ENCODE measurements around the gene ETAA1.

Gene ETAA1

DNA sequence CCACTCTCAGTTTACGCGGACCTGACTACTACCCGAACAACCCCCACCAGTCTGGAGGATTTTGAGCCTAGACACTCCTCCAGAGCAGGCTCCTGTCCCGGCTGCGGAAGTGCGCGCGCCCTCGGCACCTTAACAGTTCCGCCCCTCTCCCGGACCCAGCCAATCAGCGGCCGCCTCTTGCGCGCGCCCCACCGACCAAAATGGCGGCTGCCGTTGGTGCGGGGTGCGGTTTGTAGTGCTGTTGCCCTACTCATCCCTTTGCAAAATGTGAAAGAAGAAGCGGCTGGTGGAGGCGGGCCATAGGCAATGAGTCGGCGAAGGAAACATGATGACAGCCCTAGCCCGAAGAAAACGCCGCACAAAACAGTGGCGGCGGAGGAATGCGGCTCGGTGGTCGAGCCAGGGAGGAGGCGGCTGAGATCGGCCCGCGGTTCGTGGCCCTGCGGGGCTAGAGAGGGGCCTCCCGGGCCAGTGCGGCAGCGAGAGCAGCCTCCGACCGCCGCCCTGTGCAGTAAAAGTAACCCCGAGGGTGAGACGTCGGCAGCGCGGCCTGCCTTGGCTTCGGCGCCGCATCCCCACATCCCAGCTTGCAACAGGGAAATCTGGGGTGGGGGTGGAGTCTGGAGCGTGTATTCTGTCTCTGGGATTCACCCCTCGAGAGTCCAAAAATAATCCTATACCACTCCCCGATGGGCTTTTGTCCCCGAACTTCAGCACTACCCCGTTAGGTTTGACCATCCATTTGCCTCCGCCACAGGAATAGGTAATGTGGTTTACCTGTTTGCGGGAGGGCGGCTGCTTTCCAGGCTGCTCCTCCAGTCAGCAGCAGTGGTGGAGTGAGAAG lies at the start of gene ETAA1:
Gene ETAA1 (plus strand): TSS at position 191 of the 844 bp plus-strand sequence. CDS start 116 bp downstream, at position 307.
- peak; percentile 91 to 94 for DNase-seq

DNA sequence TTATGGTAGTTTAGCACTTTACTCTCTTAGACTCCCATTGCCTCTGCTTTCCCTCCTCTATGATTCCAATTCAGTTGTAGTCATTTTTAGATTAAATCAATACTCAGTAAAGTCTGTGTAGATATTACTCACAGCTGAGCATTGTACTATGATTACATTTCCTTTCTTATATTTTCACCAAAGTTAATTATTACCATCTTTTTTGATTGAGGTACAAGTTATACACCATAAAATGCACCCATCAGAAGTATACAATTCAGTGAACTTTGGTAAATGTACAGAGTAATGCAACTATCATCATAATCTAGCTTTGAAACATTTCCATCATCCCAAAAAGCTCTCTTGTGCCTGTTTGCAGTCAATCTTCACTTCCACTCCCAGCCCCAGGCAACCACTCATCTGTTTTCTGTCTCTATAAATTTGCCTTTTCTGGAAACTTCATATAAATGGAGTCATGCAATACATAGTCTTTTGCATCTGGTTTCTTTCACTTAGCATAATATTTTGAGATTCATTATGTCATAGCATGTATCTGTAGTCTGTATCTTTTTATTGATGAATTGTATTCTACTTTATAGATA lies 30.2 kb upstream of the ETAA1 start:
- no peak for DNase-seq

DNA sequence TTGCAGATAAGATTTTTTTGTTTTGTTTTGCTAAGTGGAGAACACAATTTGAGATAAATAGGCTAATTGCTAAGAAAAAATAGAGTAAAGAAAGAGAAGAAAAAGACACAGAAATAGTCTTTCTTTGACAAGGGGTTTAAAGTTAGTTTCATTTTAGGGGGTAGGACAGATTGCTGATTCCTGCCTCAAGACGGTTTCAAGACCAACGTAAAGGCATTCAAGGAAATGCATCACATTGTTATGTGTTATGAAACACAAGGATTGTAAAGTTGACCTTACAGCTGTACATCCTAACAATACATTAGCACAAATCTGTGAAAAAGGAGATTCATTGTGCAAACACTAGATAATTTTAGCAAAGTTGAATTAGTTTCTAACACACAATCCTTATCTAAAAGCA lies 22.7 kb upstream of the ETAA1 start:
- no peak for DNase-seq

DNA sequence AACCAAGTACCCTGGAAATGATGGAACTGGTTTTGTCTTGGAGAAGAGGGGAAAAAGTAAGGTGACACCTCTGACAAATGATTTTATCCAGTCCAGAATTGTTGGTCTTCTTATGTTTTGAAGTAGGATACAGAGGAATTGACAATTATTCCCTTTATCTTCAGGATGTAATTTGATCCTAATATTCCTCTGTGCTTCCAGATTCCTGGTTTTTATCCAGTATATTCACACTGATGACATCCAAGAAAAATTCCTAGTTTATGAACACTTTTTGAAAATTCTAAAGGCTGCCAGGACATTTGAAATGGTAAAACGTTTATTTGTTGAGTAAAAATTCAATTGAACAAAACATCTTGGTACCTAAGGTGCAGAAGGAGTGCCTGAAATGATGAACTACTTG lies 22.2 kb upstream of the ETAA1 start:
- no peak for DNase-seq

DNA sequence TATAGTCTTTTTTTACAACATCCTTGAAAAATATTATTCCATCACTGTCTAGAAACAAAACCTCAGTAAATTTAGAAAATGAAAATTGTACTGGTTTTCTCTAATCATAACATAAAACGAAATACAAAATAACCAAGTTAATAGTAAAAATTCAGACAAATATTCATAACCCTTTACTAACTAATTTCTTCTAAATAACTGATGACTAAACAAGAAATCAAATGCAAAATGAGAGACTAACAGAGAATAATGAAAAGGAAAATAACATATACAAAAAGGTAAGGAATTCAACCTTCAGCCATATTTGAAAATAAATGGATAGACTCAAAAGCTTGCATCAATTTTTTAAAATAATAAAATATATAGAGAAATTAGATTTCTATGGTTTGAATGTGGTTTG lies 18.6 kb upstream of the ETAA1 start:
- DNase-seq: no peak

DNA sequence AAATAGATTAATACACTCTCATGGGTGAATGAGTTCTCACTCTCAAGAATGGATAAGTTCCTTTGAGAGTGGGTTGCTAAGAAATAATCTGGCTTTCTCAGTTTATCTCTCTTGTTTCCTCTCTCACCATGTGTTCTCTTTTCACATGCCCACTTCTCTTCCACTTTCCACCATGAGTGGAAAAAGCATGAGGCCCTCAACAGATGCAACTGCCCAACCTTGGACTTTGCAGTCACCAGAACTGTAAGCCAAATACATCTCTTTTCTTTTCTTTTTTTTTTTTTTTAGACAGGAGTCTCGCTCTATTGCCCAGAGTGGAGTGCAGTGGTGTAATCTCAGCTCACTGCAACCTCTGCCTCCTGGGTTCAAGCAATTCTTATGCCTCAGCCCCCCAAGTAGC lies 18.1 kb upstream of the ETAA1 start:
- DNase-seq: no peak

DNA sequence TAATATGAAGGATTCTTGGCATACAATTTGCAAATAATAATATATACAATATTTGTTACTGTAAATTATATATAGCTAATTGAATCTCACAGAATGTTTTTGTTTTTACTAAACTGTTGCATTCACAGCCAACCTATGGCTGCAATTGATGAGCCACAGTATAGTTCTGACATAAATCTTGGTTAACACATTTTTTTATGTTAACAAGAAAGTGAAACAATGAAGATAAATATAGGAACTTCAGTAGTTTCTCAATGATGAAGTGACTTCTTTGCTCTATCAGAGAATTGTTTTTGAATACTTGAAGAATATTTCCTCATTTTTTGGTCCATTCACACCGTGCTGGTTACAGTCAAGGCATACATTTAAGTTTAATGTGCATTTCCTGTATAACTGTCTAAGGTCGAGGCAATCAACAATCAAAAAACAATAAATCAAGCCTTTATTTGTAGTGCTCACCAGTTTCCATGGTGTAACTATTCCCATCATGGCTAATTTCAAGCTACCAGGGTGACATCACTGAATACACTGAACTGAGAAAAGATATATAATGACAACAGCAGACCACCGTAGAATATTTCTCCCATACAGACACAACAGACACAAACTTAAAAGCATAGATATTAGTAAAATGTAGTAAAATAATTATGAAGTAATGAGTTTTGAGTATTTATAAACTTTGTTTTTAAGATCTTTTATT lies 12.9 kb upstream of the ETAA1 start:
- DNase-seq: no peak

DNA sequence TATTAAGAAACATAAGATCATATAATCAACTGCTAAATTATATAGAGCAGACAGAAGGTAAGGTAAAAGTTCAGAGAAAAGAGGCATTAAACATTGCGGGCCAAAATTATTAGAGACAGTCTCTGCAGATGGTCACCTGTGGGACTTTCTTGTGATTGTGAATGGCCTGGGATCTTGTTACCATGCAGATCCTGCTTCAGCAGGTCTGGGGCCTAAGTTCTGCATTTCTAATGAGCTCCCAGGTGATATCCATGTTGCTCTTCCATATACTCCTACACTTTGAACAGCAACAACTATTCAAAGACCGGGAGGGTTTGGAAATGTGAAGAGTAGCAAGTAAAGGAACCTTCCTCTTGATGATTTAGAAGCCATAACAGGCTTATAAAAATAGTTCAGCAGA lies 8.5 kb upstream of the ETAA1 start:
- no peak for DNase-seq

DNA sequence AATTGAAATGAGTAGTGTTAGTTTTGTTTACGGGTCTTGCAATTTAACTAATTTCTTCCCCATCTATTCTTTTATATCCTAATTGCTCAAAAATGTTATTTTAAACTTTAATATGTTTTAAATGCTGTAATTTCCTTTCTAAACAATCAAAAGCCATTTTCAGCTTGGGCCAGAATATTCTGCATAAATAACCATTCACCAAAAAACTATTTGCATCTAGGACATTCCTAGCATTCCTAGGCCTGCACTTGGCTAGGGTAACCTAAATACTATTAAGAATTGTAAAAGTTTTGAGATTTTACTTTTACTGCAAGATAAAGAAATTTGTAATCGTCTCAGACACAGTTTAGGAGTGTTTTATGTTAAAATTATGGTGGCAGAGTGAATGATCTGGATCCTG lies 7.8 kb upstream of the ETAA1 start:
- no peak for DNase-seq

DNA sequence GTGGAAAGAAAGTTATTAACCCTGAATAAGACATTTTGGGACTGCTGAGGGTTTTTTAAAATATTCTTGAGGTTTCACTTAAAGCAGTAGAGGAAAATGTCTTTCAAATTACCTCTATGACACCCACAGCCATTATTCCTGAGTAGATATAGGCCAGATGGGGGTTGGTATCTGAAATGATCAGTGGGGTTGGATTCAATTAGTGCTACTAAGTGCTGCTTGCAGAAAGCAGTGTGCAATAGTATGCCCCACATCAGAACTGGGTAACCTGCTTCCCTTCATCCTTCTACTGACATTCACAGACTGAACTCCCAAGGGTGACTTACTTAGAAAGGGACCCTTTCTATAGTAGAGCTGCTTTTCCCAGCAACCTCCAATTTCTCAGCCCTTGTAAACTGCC lies 7.3 kb upstream of the ETAA1 start:
- DNase-seq: no peak

DNA sequence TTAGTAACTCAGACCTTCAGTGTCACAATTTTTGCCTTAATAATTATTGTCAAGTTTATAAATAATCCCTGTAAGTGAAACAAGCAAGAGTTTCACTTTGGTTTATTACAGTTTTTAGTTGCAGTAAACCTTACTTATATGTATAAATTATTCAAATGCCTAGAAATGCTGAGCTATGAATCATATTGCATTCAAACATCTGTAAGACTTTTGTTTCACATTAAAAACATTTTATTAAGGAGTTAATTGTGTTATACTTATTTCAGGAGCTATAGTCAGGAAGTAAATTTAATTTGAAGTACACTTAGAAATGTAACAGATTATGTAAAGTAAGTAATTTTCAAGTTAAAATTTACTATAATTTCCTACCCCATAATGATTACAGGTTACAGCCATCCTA lies 3.9 kb upstream of the ETAA1 start:
- no peak for DNase-seq

DNA sequence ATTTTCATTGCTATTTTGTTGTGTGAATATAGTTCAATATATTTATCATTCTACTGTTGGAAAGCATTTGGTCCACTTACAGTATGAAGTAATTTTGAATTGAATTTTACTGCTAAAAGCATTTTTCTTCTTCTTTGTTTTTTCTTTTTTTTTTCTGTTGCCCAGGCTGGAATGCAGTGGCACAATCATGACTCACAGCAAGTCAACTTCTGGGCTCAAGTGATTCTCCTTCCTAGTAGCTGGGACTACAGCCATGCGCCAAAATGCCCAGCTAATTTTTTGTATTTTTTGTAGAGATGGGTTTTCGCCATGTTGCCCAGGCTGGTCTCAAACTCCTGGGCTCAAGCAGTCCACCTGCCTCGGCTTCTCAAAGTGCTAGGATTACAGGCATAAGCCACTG lies 2.4 kb upstream of the ETAA1 start:
- DNase-seq: no peak

DNA sequence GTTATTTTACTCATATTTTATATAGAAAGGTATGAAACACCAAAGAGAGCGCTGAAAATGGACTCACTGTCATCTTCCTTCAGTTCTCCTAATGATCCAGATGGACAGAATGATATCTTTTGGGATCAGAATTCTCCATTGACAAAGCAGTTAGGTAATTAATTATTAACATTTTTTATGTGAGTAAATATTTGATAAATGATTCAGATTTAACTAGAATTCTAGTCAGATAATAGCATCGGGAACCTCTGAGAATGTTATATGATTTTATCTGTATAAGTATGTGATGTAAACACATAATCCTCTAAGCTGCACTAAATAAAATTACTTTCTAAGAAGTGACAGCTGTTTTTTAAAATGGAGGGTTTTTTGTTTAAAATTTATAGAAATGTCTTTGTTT lies 2.0 kb downstream of the ETAA1 start:
- no peak for DNase-seq

DNA sequence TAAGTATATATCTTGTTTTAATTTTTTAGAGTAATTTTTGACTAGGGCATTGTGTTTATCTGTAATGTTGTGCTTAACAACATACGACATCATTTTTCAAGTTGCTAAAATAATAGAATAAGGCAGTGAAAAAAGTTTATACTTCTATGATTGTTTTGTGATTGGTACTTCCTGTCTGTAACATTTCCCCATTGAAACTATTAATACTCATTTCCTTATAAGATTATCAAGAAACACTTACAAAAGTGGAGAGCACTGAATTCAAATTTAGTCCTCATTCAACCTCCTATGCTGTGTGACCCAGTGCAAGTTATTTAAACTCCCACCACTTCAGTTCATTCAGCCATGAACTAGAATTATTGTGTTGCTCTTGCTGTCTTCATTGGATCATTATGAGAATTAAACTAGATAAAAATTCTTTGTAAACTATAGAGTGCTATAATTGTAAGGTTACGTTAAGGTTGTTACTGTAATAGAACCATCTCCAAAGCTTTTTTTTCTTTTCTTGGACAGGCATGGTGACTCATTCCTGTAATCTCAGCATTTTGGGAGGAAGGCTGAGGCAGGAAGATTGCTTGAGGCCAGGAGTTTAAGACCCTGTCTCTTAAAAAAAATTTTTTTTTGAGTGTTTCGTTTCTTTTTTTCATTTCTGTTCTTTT lies 2.8 kb downstream of the ETAA1 start:
- DNase-seq: no peak

DNA sequence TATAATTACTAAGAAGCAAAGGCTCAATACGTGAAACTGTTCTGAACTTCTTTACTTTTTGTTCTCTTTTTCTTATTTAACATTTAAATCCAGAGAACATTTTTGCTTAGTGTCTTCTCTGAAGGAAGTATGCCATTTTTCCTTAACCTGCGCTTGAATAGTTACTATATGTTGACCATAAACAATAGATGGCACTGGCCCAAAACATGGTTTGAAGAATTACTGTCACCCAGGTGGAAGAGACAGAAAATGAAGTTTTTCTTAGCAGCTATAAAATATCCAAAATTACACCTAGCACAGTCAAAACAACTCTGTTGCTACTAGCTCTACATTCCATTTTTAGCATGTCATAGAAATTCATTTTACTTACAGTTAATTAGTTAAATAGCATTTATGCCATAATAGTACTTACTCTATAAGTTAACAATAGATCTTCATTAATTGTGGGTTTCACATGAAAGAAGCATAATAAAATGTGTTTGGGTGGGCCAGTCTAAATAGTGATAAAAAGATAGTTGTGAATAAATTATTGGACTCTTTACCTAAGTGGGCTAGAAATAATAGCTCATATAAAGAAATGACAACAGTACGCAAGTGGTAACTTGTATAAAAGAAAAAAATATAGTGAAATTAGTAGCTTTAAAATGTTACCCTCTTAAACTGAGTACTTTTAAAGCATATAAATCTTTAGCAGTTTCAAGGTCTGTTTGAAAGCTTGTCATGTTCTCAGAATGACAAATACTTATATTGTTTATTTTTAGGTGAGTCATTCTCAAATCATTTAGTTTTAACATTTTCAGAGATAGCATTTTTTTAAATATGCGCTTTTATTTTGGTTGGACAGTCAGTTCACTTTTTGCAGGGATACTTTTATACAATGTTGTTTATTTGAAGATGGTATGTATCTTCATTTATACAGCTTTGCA lies 3.7 kb downstream of the ETAA1 start:
- DNase-seq: no peak

DNA sequence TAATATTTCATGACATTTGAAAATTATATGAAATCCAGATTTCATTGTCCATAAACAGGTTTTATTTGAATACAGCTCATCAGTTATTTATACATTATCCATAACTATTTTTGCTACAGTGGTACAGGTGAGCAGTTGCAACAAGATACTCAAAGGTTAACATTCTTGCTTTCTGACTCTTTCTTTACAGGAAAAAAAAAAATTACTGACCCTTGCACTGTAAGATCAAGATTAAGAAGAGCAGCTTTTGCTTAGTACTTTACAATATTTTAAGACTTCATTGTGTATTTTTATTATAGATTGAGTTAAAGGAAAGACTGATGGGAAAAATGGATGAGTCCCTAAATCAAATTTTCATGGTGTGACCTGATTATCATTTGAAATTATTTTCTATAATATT lies 11.2 kb downstream of the ETAA1 start:
- DNase-seq: no peak

DNA sequence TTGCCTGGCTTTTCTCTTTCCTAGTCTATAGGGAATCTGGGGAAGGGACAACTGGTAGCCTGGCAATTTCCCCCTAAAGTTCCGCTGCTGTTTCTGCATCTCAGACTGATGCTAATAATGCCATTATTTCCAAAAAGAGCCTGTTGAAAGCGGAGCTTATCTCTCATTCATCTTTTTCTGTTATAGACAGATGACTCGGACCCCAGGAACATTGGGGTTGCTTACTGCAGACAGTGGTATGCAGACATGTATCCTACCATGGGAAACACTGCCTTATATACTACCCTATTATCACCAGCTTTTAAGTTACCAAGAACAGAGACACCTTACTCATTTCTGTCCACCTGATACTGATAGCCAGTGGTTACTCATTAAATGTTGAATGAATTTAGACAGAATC lies 15.3 kb downstream of the ETAA1 start:
- DNase-seq: no peak

DNA sequence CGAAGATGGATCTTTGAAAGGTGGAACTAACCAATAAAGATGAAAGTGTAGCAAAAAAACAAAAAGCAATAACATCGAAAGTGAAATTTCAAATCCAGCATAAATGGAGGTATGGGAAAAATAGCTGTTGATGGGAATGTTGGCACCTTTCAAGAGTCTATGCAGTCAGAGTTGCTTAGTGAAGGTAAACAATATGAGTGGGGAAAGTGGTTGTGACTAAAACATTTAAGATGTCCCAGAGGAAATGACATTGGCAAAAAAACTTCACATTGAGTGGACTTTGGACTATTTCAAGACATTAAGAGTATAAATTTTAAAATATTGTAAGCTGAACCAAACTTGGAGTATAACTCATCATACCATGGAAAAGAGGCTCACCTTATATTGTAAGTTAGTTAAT lies 17.7 kb downstream of the ETAA1 start:
- DNase-seq: no peak

DNA sequence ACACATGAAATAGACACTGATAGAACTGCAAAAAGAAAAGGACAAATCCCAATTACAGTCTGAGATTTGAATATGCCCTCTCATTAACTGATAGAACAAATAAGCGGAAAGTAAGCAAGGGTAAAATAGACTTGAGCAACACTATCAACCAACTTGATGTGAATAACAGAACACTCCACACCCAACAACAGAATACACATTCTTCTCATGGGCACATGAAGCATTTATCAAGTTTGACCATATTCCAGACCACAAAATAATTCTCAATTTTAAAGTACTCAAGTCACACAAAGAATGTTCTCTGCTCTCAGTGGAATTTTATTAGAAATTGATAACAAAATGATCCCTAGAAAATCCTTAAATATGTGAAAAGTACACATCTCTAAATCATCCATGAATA lies 19.0 kb downstream of the ETAA1 start:
- DNase-seq: no peak

DNA sequence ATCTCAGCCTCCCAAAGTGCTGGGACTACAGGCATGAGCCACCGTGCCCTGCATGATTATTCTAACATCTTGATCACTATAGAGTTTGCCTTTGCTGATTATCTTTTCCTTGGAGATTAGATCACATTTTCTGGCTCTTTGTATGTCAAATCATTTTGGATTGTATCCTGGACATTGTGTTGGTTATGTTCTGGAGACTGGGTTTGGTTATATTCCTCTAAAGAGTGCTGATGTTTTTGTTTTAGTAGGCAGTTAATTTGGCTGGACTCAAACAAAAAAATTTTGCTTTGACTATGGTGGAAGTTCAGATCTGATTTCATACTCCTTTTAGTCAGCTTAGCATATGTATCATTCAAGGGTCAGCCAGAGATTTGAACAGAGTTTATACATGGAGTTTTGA lies 26.4 kb downstream of the ETAA1 start:
- no peak for DNase-seq

DNA sequence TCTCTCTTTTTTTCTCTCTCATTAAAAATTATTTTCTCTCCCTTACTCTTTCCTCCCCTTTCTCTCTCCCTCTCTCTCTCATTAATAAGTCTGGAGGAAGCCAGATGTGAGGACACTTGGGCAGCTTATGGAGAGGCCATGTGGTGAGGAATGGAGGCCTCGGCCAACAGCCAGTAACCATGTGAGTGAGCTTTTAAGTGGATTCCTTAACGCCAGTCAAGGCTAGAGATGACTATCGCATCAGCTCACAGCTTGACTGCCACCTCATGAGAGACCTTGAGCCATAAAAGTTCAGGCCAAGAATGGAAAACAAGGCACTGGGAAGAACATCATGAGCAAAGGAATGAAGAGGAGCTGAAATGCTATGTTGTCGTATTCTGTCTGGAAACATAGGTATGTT lies 39.1 kb downstream of the ETAA1 start:
- DNase-seq: no peak

DNA sequence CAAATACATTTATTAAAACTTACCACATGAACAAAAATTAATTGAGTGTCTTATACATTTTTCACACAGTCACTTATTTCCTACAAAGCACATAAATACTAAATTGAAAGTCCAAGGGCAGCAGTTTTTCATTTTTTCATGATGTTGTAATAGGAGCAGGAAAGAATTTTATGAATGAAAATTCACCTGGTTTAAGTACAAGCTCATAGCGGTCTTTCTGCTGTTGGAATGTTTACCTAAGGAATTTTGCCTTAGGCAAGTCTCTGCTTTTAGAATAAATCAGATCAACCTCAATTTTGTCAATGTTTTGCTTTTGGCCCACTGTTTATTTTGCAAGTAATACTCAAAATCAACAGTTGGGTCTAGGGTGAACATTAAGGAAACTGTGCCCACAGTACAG lies 40.0 kb downstream of the ETAA1 start:
- DNase-seq: no peak

DNA sequence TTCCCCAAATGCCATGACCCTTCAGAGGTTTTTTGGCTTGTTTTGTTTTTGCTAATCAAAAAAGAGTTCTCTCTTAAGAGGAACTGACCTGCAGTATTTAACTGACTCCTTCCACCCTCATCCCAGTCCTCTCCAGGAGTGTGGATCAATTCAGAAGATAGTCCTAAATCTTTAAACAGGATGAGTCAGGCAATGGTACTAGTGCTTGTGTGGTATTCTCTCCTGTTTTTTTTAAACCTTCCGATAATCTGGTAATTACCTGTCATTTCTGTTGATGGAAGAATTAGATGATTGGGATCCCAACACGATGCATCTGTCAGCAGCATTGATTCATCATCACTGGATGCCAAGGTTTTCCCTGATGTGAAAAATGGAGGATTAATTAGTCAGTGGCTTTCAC lies 41.2 kb downstream of the ETAA1 start:
- DNase-seq: no peak

Data from stimulated activated CD4-positive, alpha-beta T cell treated with anti-CD3 and anti-CD28 coated beads, Interleukin-4, amount 100 ng/mL, for 4 hours (primary cell).